Activated naive CD4-positive, alpha-beta T cell (primary cell): ENCODE measurements around the gene KIF27.
"Not testable (repeated sequence)": the region's sequence is repeated elsewhere in the genome, so short reads cannot be mapped to it uniquely, and the experiment has no call there.

Experiments used
- DNase-seq, 4 experiments: peaks; one replicate each; lab custom pipeline; 2025; lab: John Stamatoyannopoulos, UW

KIF27 gene

DNA sequence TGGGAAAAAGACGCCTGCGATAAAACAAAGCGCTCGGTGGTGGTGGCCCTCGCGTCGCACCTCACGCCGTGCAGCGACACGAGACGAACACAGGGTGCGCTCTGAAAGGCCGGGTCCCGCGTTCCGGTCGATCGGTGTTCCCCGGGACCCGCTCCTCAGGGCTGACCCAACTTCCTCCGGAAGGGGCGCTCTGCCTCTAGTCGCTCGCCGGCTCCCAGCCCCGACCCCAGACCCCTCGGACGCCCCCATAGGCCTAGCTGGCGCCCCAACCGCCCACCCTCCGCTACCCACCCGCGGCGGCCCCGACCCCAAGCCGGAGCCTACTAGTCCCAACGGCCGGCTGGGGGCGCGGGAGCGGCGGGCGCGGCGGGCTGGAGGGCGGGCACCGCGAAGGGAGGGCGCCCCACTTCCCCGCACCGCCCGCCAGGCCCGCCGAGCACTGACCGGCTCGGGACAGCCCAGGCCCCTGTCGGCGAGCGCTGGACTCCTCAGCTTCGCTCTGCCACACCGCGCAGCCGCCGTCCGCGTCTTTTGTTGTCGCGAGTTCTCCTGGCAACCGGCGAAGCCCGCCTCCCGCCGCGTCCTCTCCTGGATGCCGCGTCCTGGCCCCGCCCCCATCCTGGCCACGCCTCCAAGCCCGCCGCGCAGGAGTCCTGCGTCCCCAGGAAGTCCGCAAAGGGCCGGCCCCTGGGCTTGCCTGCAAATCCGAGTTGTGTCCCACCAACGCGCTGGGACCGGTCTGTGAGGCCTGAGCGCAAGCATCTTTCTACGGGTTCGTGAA lies at the start of gene KIF27:
TSS of gene KIF27 (minus strand) at position 506 of the 781 bp plus-strand sequence. CDS start 5,841 bp downstream, outside the sequence.
- peak; percentile 85 to 96 (median 94) for DNase-seq

GRCh38 chr9:83969602-83970001 lies 48.4 kb upstream of the KIF27 start:
- DNase-seq, result no peak

- DNase-seq, result no peak
Measured at GRCh38 chr9:83967073-83967472, 45.8 kb upstream of the KIF27 start.

DNA sequence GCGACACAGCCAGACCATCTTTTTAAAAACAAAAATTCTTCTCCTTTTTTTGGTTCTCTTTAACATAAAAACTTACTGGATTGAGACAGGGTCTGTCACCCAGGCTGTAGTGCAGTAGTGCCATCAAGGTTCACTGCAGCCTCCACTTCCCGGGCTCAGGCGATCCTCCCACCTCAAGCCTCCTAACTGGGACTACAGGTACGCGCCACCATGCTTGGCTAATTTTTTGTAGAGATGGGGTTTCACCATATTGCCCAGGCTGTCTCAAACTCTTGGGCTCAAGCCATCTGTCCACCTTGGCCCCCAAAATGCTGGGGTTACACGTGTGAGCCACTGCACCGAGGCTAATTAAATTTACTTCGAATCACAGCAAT lies 45.0 kb upstream of the KIF27 start:
- DNase-seq, result peak in 1 of 4 experiments; percentile 9

- DNase-seq, result no peak
Measured at GRCh38 chr9:83965350-83966208, 44.3 kb upstream of the KIF27 start.

- no peak for DNase-seq
Measured at GRCh38 chr9:83964973-83965349, 43.7 kb upstream of the KIF27 start.

DNA sequence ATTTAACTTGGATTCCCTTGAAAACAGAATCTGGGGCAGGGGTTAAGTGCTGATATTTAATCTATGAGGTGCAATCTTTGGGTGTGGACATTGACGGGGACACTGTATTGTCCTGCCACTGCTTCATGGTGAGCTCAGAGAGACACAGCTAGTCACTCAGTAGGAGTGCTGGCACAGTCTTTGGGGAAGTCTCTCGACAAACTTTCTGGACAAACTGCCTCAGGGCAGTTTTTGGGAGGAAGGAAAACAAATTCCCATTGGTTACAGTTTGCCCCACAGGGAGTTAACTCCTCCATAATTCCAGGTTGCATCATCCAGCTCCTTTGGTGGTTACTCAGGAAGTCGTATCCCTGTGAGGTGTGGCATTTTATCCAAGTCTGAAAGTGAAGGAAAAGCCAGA lies 40.9 kb upstream of the KIF27 start:
- DNase-seq, result no peak

DNA sequence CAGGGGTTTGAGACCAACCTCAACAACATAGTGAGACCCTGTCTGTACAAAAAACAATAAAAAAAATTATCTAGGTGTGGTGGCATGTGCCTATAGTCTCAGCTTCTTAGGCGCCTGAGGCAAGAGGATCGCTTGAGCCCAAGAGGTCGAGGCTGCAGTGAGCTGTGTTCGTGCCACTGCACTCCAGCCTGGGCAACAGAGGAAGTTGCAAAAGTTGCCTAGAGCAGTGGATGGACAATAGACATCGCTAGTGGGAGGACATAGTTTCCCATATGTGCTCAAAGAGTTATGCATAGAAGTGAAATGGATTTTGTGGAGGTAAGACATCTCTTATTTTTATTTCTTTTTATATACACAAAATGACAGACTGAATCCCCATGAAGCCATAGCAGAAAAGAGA lies 39.8 kb upstream of the KIF27 start:
- DNase-seq, result no peak

GRCh38 chr9:83959061-83959460 lies 37.8 kb upstream of the KIF27 start:
- no peak for DNase-seq

DNA sequence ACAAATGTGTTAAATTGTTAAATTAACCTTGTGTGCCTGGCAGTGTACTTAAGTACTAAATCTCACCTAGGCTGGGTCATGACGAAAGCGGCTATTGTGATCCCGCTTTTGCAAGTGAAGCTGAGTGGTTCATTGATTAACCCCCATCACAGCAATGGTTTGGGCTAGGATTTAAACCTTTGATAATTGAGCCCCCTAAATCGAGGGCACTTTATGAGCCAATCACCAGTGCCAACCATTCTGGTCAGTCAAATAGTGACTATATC lies 35.9 kb upstream of the KIF27 start:
- DNase-seq, result no peak

DNA sequence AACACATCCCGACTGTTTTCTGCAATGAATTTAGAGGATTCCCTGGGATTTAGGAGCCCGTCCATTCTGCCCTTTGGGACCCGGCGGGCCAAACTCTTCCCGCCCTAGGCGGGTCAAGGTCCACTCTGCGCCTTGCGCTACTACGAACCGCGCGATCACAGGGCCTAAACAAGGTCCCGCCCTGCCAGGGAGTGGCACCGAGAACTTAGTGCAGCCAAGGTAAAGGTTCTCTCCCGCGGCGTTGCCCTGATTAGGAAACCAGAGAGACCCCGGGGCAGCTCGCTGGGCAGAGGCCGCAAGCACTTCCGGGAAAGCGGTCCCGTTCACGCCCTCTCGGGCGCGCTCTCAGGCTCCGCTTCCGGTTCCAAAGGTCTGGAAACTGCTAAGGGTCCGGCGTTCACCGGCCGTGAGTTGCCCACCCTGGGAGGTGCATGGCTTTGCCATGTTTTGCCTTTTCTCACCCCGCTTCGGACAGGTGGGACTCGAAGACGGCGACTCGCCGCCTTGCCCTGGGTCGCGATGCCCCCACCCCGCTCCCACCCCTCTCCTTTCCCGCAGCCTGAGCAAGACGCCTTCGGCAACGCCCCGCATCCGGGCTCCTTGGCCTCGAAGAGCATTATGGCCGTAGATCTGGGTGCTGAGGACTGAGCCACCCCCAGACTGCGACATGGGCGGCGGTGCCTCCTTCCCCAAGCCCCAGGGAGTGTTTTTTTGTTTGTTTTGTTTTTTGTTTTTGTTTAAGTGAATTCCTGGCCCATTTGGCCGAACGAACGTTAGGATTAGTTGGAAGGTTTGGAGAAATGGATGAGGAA lies 35.4 kb upstream of the KIF27 start:
- peak; percentile 14 to 43 (median 18) for DNase-seq

DNA sequence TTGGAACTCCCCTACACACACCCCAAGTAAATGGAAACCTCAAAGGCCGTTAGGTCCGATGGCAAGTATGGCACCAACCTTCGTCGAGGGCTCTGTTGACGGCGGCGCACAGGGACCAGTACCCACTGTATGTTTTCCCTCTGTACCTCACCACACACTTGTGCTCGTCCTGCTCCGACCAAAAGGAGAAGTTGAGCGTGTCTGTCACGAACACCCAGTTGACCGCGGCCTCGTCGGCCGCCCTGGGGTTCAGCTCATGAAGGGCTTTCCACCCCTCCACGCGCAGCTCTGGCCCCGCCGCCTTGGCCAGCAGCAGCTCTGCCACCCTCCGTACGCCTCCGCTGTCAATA lies 34.8 kb upstream of the KIF27 start:
- no peak for DNase-seq

DNA sequence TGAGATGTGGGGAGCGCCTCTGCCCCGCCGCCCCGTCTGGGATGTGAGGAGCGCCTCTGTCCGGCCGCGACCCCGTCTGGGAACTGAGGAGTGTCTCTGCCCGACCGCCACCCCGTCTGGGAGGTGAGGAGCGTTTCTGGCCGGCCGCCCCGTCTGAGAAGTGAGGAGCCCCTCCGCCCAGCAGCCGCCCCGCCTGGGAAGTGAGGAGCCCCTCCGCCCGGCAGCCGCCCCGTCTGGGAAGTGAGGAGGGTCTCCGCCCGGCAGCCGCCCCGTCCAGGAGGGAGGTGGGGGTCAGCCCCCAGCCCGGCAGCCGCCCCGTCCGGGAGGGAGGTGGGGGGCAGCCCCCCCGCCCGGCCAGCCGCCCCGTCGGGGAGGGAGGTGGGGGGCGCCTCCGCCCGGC lies 26.9 kb upstream of the KIF27 start:
- not testable (repeated sequence) for DNase-seq

GRCh38 chr9:83940590-83941303 lies 19.5 kb upstream of the KIF27 start:
- DNase-seq, result no peak

DNA sequence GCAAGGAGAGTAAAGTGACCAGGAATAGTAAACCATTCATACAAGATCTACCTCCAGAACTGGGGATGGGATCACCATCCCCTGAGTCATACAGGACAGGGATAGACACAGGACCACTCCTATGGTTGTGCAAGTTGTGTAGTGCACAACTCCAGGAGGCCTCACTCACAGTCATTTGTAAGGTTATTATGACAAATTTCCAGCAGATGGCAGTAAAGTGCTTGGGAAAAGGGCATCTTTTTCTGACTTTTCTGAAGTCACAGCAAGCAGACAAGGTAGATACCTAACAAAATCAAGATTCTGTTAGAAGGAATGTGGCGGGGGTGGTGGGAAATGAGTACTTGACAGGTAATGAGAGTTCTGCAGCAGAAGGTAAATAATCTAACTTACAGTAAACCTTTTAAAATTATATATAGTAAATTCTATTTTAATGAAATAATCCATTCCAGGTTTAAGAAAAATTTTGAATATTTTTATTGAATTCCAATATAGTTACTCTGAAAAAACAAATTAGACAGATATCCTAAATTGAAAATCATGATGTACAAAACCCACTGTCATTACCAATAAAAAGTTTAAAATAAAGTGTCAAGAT lies 16.7 kb upstream of the KIF27 start:
- DNase-seq, result no peak

GRCh38 chr9:83936523-83936922 lies 15.3 kb upstream of the KIF27 start:
- DNase-seq, result no peak

DNA sequence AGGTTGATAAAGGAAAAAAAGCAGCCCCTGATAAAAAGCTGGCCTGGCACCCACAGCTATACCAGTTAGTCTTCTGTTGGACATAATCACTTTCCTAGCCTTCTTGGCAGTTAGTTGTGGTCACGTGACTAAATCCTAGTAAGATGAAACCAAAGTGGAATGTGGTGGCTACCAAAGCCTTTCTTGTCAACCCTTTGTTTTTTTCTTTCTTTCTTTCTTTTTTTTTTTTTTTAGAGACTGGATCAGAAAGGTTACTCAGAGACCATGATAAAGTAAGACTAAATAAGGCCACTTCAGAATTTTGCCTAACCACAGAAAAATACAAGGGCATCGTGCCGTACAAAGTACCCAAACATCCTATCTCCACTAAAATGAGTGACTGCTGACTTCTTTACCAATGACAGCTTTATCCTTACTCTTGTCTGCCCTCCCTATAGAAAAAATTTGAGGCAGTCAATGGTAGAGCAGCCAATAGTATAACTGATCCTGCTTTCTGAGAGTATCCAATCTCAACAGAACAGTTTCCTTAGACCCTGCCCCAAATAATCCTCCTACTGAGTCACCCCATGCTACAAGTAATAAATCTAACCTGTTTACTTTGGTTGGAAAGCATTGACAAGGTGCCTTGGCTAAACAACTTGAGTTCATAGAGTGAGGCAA lies 14.2 kb upstream of the KIF27 start:
- DNase-seq, result no peak

DNA sequence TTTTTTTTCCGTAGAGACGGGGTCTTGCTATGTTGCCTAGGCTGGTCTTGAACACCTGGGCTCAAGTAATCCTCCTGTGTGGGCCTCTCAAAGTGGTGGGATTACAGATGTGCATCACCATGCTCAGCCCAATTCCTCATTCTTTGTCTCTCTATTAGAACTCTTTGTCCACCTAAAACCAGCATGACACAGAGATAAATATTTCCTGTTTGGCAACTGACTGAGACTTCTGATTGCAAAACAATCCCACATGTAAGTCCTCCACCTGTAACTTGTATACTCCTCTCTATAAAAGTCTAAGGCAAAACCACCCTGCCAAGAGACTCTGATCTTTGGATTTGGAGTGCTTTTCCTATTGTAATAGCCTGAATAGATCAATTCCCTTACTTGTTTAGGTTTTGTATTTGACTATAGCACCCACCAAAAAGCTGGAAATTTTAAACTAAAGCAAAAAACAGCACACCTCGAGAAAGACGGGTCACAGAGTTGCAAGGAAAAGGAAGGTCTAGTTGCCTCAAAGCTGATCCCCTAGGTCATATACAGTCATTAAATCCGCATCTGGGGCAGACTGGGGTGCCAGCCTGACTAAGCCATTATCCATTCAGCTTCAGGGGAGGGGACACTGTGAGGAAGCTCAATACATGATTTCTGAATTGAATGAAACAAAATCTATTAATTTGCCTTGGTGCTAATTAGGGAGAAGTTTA lies 13.5 kb upstream of the KIF27 start:
- no peak for DNase-seq

DNA sequence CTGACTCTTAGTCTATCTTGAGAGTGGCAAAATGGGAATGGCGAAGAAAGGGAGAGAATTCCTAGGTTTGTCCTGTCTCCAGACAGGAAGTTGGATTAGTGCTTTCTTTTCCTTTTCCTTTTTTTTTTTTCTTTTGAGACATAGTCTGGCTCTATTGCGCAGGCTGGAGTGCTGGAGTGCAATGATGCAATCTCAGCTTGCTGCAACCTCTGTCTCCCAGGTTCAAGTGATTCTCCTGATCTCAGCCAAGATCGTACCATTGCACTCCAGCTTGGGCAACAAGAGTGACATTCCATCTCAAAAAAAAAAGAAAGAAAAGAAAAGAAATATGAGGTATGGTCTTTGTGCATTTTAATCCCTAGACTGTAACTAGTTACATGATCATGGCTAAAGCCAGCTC lies 12.6 kb upstream of the KIF27 start:
- no peak for DNase-seq

- DNase-seq, result no peak
Measured at GRCh38 chr9:83932851-83933250, 11.6 kb upstream of the KIF27 start.

- DNase-seq, result no peak
Measured at GRCh38 chr9:83932011-83932410, 10.8 kb upstream of the KIF27 start.
